ENCODE measurements around the gene PACSIN1.

GRCh38 chr6:34576286-34576955, 110.5 kb downstream of the PACSIN1 start:
- TF ChIP-seq FOXA1 (IDR thresholded peaks at IDR 0.05), result no peak
- no peak for TF ChIP-seq BHLHE40 (IDR thresholded peaks at IDR 0.05; ENCODE audit: borderline replicate concordance)
- TF ChIP-seq SP1 (IDR thresholded peaks at IDR 0.05), result no peak
- no peak for TF ChIP-seq FOXM1 (IDR thresholded peaks at IDR 0.05; ENCODE audit: borderline replicate concordance)
- no peak for TF ChIP-seq FOXK2 (IDR thresholded peaks at IDR 0.05)
- TF ChIP-seq ZNF384 (IDR thresholded peaks at IDR 0.05), result no peak
- no peak for TF ChIP-seq ELF4 (IDR thresholded peaks at IDR 0.05)
- no peak for TF ChIP-seq SUZ12 (IDR thresholded peaks at IDR 0.05)
